HCT116 (cell line): ENCODE data around the gene FEV. TPM values are rescaled to one million over a fixed set of nuclear protein-coding genes. Genes with fewer than 3 reads are reported as not detected.

Source experiments
- ATAC-seq: fragments of 200-7000 bp; cut with Tn5 transposase; 2 replicates; pipeline ENCODE4 v1.9.1; 2020; ENCODE audit warnings: mild to moderate bottlenecking, moderate library complexity
- BruUV-seq: library from RNA; stranded (reverse); fragments of 400-500 nt; replicated peaks from 2 replicates; lab custom pipeline; 2021; lab: Mats Ljungman, UMichigan
- CTCF ChIA-PET: fragments of 300-600 bp; sonication (Branson Sonifier 250); formaldehyde crosslinking; loops from one replicate; lab custom pipeline; 2021; ENCODE audit warnings: antibody characterized with exemption; lab: Charles Lee
- POLR2A ChIA-PET: fragments of 300-600, 350-600 bp; sonication (Branson Sonifier 250); formaldehyde crosslinking; loops from one replicate; lab custom pipeline; 2021; ENCODE audit warnings: antibody characterized with exemption; lab: Charles Lee
- RAD21 ChIA-PET, 2 experiments: fragments of 300-600 bp; sonication (Branson Sonifier 250); formaldehyde crosslinking; loops; one replicate each; lab custom pipeline; 2023; ENCODE audit warnings: low total read pairs in 2 of 2; ENCODE audit not compliant: uncharacterized antibody in 2 of 2, unreplicated experiment in 2 of 2, low non-redundant PET in 1 of 2; lab: Charles Lee
- DNase-seq: peaks from one replicate; pipeline ENCODE4 v3.0.0-alpha.2; 2010; ENCODE audit warnings: low read depth, low spot score
- H2AFZ ChIP-seq: fragments of 200-600 bp; shearing (Covaris generic), sonication (generic); 2 replicates; pipeline ENCODE4 v1.6.1; 2017; ENCODE audit warnings: low read depth, mixed run types, mixed read lengths, antibody characterized with exemption, low read length; ENCODE audit not compliant: poor library complexity, severe bottlenecking
- H3K27ac ChIP-seq: 2 replicates; pipeline ENCODE4 v1.5.1; 2012; ENCODE audit warnings: low read depth, low read length
- H3K27me3 ChIP-seq: fragments of 200-600 bp; sonication (generic); 2 replicates; pipeline ENCODE4 v1.6.1; 2016; ENCODE audit warnings: mixed run types, low read length, mixed read lengths; ENCODE audit not compliant: insufficient read depth
- H3K36me3 ChIP-seq, 2 experiments: fragments of 200-500 bp in 1 of 2; fragments of 200-600 bp in 1 of 2; sonication (Bioruptor generic) in 1 of 2; sonication (generic) in 1 of 2; 2 replicates each; pipeline versions ENCODE4 v1.5.1 to v1.6.1; 2014 to 2016; ENCODE audit warnings: low read length in 2 of 2, inconsistent platforms in 1 of 2, mixed read lengths in 1 of 2, mixed run types in 1 of 2; ENCODE audit not compliant: insufficient read depth in 2 of 2, control insufficient read depth in 1 of 2
- H3K4me1 ChIP-seq, 2 experiments: fragments of 200-600 bp in 1 of 2; sonication (generic) in 1 of 2; 2 replicates each; pipeline versions ENCODE4 v1.5.1 to v1.6.1; 2012 to 2017; ENCODE audit warnings: low read length in 2 of 2, inconsistent platforms in 1 of 2, mild to moderate bottlenecking in 1 of 2, mixed read lengths in 1 of 2, mixed run types in 1 of 2, moderate library complexity in 1 of 2; ENCODE audit not compliant: insufficient read depth in 2 of 2, control insufficient read depth in 1 of 2
- H3K4me2 ChIP-seq: fragments of 200-600 bp; sonication (generic); 2 replicates; pipeline ENCODE4 v1.6.1; 2017; ENCODE audit warnings: mixed run types, low read length, mixed read lengths
- H3K4me3 ChIP-seq, 2 experiments: fragments of 200-600 bp in 1 of 2; sonication (generic) in 1 of 2; replicated peaks in 1 of 2; 2 replicates each; pipeline ENCODE4 v1.5.1; 2011 to 2016; ENCODE audit warnings: low read length in 2 of 2, control low read depth in 1 of 2, low read depth in 1 of 2, mild to moderate bottlenecking in 1 of 2, mixed read lengths in 1 of 2, mixed run types in 1 of 2
- H3K79me2 ChIP-seq: fragments of 200-600 bp; sonication (generic); 2 replicates; pipeline ENCODE4 v1.6.1; 2017; ENCODE audit warnings: mild to moderate bottlenecking, mixed run types, low read length, moderate library complexity, mixed read lengths; ENCODE audit not compliant: insufficient read depth
- H3K9ac ChIP-seq: fragments of 200-600 bp; sonication (generic); 2 replicates; pipeline ENCODE4 v1.6.1; 2016; ENCODE audit warnings: low read length, mixed read lengths
- H3K9me2 ChIP-seq: fragments of 200-600 bp; sonication (generic), shearing (Covaris generic); 2 replicates; pipeline ENCODE4 v1.6.1; 2017; ENCODE audit warnings: mixed run types, mild to moderate bottlenecking, moderate library complexity; ENCODE audit not compliant: insufficient read depth
- H3K9me3 ChIP-seq, 2 experiments: fragments of 200-500 bp in 1 of 2; fragments of 200-600 bp in 1 of 2; sonication (Bioruptor generic) in 1 of 2; sonication (generic) in 1 of 2; 2 replicates each; pipeline ENCODE4 v1.6.1; 2014 to 2017; ENCODE audit warnings: low read length in 2 of 2, mixed read lengths in 2 of 2, inconsistent platforms in 1 of 2, low read depth in 1 of 2, mild to moderate bottlenecking in 1 of 2, mixed run types in 1 of 2, moderate library complexity in 1 of 2; ENCODE audit not compliant: control insufficient read depth in 1 of 2, insufficient read depth in 1 of 2
- H4K20me1 ChIP-seq: fragments of 200-600 bp; sonication (generic), shearing (Covaris generic); 2 replicates; pipeline ENCODE4 v1.6.1; 2017; ENCODE audit warnings: mixed run types, mild to moderate bottlenecking, moderate library complexity; ENCODE audit not compliant: insufficient read depth
- ATF3 ChIP-seq: IDR thresholded peaks from 2 replicates; pipeline ENCODE4 v1.6.1; 2012
- CBX3 ChIP-seq: IDR thresholded peaks from 2 replicates; pipeline ENCODE4 v1.6.1; 2012; ENCODE audit warnings: low read depth
- EGR1 ChIP-seq: IDR thresholded peaks from 2 replicates; pipeline ENCODE4 v1.6.1; 2012; ENCODE audit warnings: low read depth
- ELF1 ChIP-seq: IDR thresholded peaks from 2 replicates; pipeline ENCODE4 v1.6.1; 2012; ENCODE audit warnings: low read depth, borderline replicate concordance
- EZH2phosphoT487 ChIP-seq: fragments of 200-600 bp; IDR thresholded peaks from 2 replicates; pipeline ENCODE4 v1.6.1; 2018; ENCODE audit warnings: antibody characterized with exemption, borderline replicate concordance
- FOSL1 ChIP-seq: IDR thresholded peaks from 2 replicates; pipeline ENCODE4 v1.6.1; 2012; ENCODE audit warnings: low read depth
- JUND ChIP-seq: IDR thresholded peaks from 2 replicates; pipeline ENCODE4 v1.6.1; 2012
- MAX ChIP-seq: IDR thresholded peaks from 2 replicates; pipeline ENCODE4 v1.6.1; 2012
- POLR2A ChIP-seq: IDR thresholded peaks from 2 replicates; pipeline ENCODE4 v1.7.0; 2011; ENCODE audit warnings: borderline replicate concordance; ENCODE audit not compliant: insufficient read depth, insufficient read length; ENCODE audit errors: extremely low read depth
- POLR2AphosphoS5 ChIP-seq: IDR thresholded peaks from 2 replicates; pipeline ENCODE4 v1.6.1; 2011; ENCODE audit warnings: mild to moderate bottlenecking, low read depth, low read length, moderate library complexity
- RAD21 ChIP-seq: IDR thresholded peaks from 2 replicates; pipeline ENCODE4 v1.6.1; 2012; ENCODE audit warnings: low read depth, mild to moderate bottlenecking
- SIN3A ChIP-seq: IDR thresholded peaks from 2 replicates; pipeline ENCODE4 v1.6.1; 2012; ENCODE audit warnings: low read depth
- SP1 ChIP-seq: IDR thresholded peaks from 2 replicates; pipeline ENCODE4 v1.6.1; 2012; ENCODE audit warnings: low read depth
- TCF7L2 ChIP-seq: IDR thresholded peaks from 2 replicates; pipeline ENCODE4 v1.7.0; 2011; ENCODE audit warnings: borderline replicate concordance, inconsistent platforms; ENCODE audit not compliant: insufficient read depth, insufficient read length; ENCODE audit errors: extremely low read depth
- YY1 ChIP-seq: IDR thresholded peaks from 2 replicates; pipeline ENCODE4 v1.6.1; 2011; ENCODE audit warnings: low read length, low read depth, moderate library complexity, mild to moderate bottlenecking; ENCODE audit not compliant: insufficient replicate concordance; ENCODE audit errors: extremely low read depth
- ZBTB33 ChIP-seq: IDR thresholded peaks from 2 replicates; pipeline ENCODE4 v1.6.1; 2011; ENCODE audit warnings: mild to moderate bottlenecking, low read length, moderate library complexity; ENCODE audit not compliant: insufficient replicate concordance; ENCODE audit errors: extremely low read depth
- ZNF274 ChIP-seq: fragments of 200-500 bp; sonication (Bioruptor generic); IDR thresholded peaks from 2 replicates; pipeline ENCODE4 v1.6.1; 2014; ENCODE audit warnings: mild to moderate bottlenecking, low read depth, low read length, inconsistent platforms
- intact Hi-C: fragments of 100-400 bp; cut with micrococcal nuclease; formaldehyde crosslinking; loops from 2 replicates; pipeline ENCODE4 v1.10.0; 2022
- total RNA-seq: library from RNA; stranded (reverse); gene quantifications from one replicate; pipeline ENCODE4 v1.2.1, GENCODE V29; 2021; ENCODE audit not compliant: unreplicated experiment

The FEV gene
- total RNA-seq, 1 experiment from 2014 or later: not detected

GRCh38 chr2:218992196-218992595 lies 7.2 kb upstream of the FEV start:
- ChIA-PET POLR2A (no interaction called here), RAD21 (no interaction called here), CTCF (interaction anchor here (0.6 to 0.7 kb wide), 2 partner anchors 11 to 81 kb away, joined by 3 read pairs; no protein-coding TSS in a partner anchor)
- Histone ChIP-seq H4K20me1 (no peaks in the 10 kb centered on the region), H2AFZ (no peak overlapping the region), H3K9me2 (no peaks in the 10 kb centered on the region), H3K4me3 (no peak overlapping the region), H3K27ac (no peak overlapping the region), H3K4me2 (no peak overlapping the region), H3K9ac (no peak overlapping the region), H3K36me3 (no peaks in the 10 kb centered on the region), H3K9me3 (no peaks in the 10 kb centered on the region), H3K27me3 (no peaks in the 10 kb centered on the region), H3K4me1 (peaks cover 0 to 12% of the 10 kb centered on the region in 2 experiments; a peak in 3 of 4 replicates), H3K79me2 (no peaks in the 10 kb centered on the region)
- DNase-seq (no peak), ATAC-seq (no peak)
- intact Hi-C loops: no loop called here
- BruUV-seq: no TSS peak
- no peak for TF ChIP-seq YY1

GRCh38 chr2:218991674-218992168 lies 6.7 kb upstream of the FEV start:
- Histone ChIP-seq H3K9me3 (no peaks in the 10 kb centered on the region), H3K27ac (no peak overlapping the region), H3K27me3 (0 out of 2 replicates have a peak, but pooled peaks cover 3% of the 10 kb centered on the region), H3K36me3 (no peaks in the 10 kb centered on the region), H3K4me1 (peaks cover 0 to 11% of the 10 kb centered on the region in 2 experiments; a peak in 3 of 4 replicates), H2AFZ (no peak overlapping the region), H3K79me2 (no peaks in the 10 kb centered on the region), H3K9ac (no peak overlapping the region), H3K9me2 (no peaks in the 10 kb centered on the region), H4K20me1 (no peaks in the 10 kb centered on the region), H3K4me3 (no peak overlapping the region), H3K4me2 (no peak overlapping the region)
- ChIA-PET RAD21 (no interaction called here), POLR2A (no interaction called here), CTCF (interaction anchor here (0.6 to 0.7 kb wide), 2 partner anchors 12 to 81 kb away, joined by 3 read pairs; no protein-coding TSS in a partner anchor)
- ATAC-seq (no peak), DNase-seq (no peak)
- BruUV-seq: no TSS peak
- TF ChIP-seq SIN3A (no peak), YY1 (no peak), ZNF274 (no peak), TCF7L2 (no peak), SP1 (no peak), POLR2AphosphoS5 (no peak), CBX3 (no peak), ZBTB33 (no peak), EZH2phosphoT487 (no peak), RAD21 (no peak), POLR2A (no peak), MAX (no peak), JUND (no peak), ELF1 (no peak), FOSL1 (no peak), ATF3 (no peak), EGR1 (no peak)
- intact Hi-C loops: no loop called here
